Bronchial smooth muscle cell (primary cell): ENCODE results near the gene SIX6. TPM values are rescaled to one million over a fixed set of nuclear protein-coding genes. Genes with fewer than 3 reads are reported as not detected.

ENCODE experiments used
- total RNA-seq: library from RNA; depleted of rRNA; stranded (reverse); fragments of >200 nt; gene quantifications from 2 replicates; pipeline ENCODE4 v1.2.1, GENCODE V29; 2014

SIX6 gene
- total RNA-seq: not detected in 2 replicates

DNA sequence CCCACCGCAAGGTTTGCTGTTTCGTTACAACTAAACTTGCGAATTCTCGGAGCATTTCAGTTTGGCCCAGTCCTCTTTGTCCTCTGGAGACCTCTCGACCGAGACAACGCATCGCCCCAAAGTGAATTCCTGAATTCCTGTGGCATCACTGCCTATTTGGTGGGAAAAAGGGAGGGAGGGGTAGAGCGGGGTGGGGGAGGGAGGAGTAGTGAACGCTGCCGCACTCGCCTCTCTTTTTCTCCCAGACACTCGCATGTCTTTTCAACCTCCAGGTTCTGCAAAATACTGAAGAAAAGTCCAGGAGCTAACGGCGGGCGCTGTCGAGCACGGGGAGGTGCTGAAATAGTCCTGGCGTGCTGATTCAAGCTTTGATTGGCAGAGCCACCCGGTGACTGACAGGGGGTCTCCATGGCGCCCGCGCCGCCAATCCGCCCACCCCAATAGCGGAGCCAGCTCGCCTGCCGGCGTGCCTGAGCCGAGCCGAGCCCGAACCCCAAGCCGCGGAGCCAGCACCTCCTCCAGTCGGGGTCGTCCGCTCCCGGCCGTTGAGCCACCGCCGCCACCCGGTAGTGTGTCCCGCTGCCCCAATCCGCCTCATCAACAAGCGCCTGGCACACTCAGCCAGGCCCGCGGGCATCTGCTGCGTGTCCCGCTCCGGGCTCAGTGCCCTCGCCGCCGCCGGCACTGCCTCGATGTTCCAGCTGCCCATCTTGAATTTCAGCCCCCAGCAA is at the start of gene SIX6:
TSS of gene SIX6 (plus strand) at position 440 of the 731 bp plus-strand sequence. CDS start at position 693, 253 bp downstream.

GRCh38 chr14:60485598-60486251 is 23.2 kb upstream of the SIX6 start, which contains the start of gene C14orf39:
Gene C14orf39, minus strand, starts transcription at chr14:60486063. Its CDS starts 985 bp downstream, at chr14:60485078.

Other genes starting within 250 kb of the SIX6 start
- gene C14orf39, start 23.1 kb upstream of the SIX6 start, total RNA-seq: 0.16 TPM in 1 of 2 replicates, not detected in the other
- 9.8 and 18.1 TPM in 2 replicates for gene SIX1, start 140.3 kb downstream of the SIX6 start, total RNA-seq
- gene SIX4, start 215.2 kb downstream of the SIX6 start, total RNA-seq: 8.5 and 14.5 TPM in 2 replicates
- 26.3 and 49.5 TPM in 2 replicates for gene MNAT1, start 225.6 kb downstream of the SIX6 start, total RNA-seq